ENCODE data around the gene PARP16. TPM values are rescaled to one million over a fixed set of nuclear protein-coding genes. Genes with fewer than 3 reads are reported as not detected.

Gene PARP16
- total RNA-seq, 1 donor from 2014 or later: 11.7 TPM

GRCh38 chr15:65304381-65305149, 17.9 kb upstream of the PARP16 start, which contains the start of gene RNU5B-1:
Gene RNU5B-1 (plus strand): TSS chr15:65304677.
- Mint-ChIP-seq H3K4me1 (peaks cover 23% of the 10 kb centered on the region), H3K9me3 (no peaks in the 10 kb centered on the region), H3K36me3 (ENCODE audit: low read depth) (no peaks in the 10 kb centered on the region), H3K27ac (peak within 1 kb of the TSS; percentile 93), H3K27me3 (peaks cover 5% of the 10 kb centered on the region), H3K4me3 (peak within 1 kb of the TSS; percentile 92)
- intact Hi-C loops (cut with micrococcal nuclease): loop anchor here (1.0 to 5.0 kb wide), 3 partner anchors 8 to 272 kb away; partner anchors contain the start of genes CLPX and RNU5A-1
- peak; percentile 95 for DNase-seq

- Mint-ChIP-seq H3K36me3 (ENCODE audit: low read depth) (no peaks in the 10 kb centered on the region), H3K27me3 (peaks cover 4% of the 10 kb centered on the region), H3K4me1 (peaks cover 23% of the 10 kb centered on the region), H3K27ac (peak overlapping the region; percentile 93), H3K9me3 (no peaks in the 10 kb centered on the region), H3K4me3 (peak overlapping the region; percentile 92)
- no peak for DNase-seq
- intact Hi-C loops (cut with micrococcal nuclease): loop anchor here (1.0 to 5.0 kb wide), 3 partner anchors 8 to 272 kb away; partner anchors contain the start of genes CLPX and RNU5A-1
These were observed 17.2 kb upstream of the PARP16 start for GRCh38 chr15:65303687-65304380.

GRCh38 chr15:65302061-65302460, 15.4 kb upstream of the PARP16 start:
- Mint-ChIP-seq H3K9me3 (no peaks in the 10 kb centered on the region), H3K27me3 (peaks cover 4% of the 10 kb centered on the region), H3K36me3 (ENCODE audit: low read depth) (no peaks in the 10 kb centered on the region), H3K4me1 (peaks cover 31% of the 10 kb centered on the region), H3K4me3 (no peak overlapping the region), H3K27ac (no peak overlapping the region)
- intact Hi-C loops (cut with micrococcal nuclease): loop anchor here (5.0 kb wide), 1 partner anchor 270 kb away; no protein-coding TSS in a partner anchor
- no peak for DNase-seq

- H3K27me3 Mint-ChIP-seq: no peaks in the 10 kb centered on the region
- H3K27ac Mint-ChIP-seq: peak overlapping the region; percentile 93
These were observed 14.3 kb upstream of the PARP16 start for GRCh38 chr15:65300924-65301441.

GRCh38 chr15:65298731-65299130, 12.0 kb upstream of the PARP16 start:
- DNase-seq: no peak
- Mint-ChIP-seq H3K9me3 (no peaks in the 10 kb centered on the region), H3K4me3 (peak overlapping the region; percentile 85), H3K27ac (peak overlapping the region; percentile 93), H3K27me3 (no peaks in the 10 kb centered on the region), H3K36me3 (ENCODE audit: low read depth) (no peaks in the 10 kb centered on the region), H3K4me1 (peaks cover 26% of the 10 kb centered on the region)
- intact Hi-C loops (cut with micrococcal nuclease): loop anchor here (5.0 to 10.0 kb wide), 5 partner anchors 51 to 1204 kb away; partner anchors contain the start of genes CIAO2A, DENND4A, PIF1 and SNX1

More at GRCh38 chr15:65300924-65301441, 14.3 kb upstream of the PARP16 start:
- intact Hi-C loops (cut with micrococcal nuclease): loop anchor here (5.0 kb wide), 1 partner anchor 269 kb away; no protein-coding TSS in a partner anchor
- no peak for DNase-seq
- H3K4me1 Mint-ChIP-seq: peaks cover 36% of the 10 kb centered on the region
- no peaks in the 10 kb centered on the region for H3K36me3 Mint-ChIP-seq (ENCODE audit: low read depth)
- H3K4me3 Mint-ChIP-seq: no peak overlapping the region
- H3K9me3 Mint-ChIP-seq: no peaks in the 10 kb centered on the region

GRCh38 chr15:65292938-65293518, 6.3 kb upstream of the PARP16 start:
- DNase-seq: no peak
- peaks cover 26% of the 10 kb centered on the region for H3K4me1 Mint-ChIP-seq
- H3K9me3 Mint-ChIP-seq: no peaks in the 10 kb centered on the region
- no peak overlapping the region for H3K27ac Mint-ChIP-seq
- intact Hi-C loops (cut with micrococcal nuclease): loop anchor here (10.0 kb wide), 3 partner anchors 468 to 1198 kb away; partner anchors contain the start of genes CIAO2A, DENND4A, PIF1 and SNX1
- H3K36me3 Mint-ChIP-seq (ENCODE audit: low read depth): no peaks in the 10 kb centered on the region
- H3K4me3 Mint-ChIP-seq: no peak overlapping the region
- no peaks in the 10 kb centered on the region for H3K27me3 Mint-ChIP-seq

- no peaks in the 10 kb centered on the region for H3K9me3 Mint-ChIP-seq
- intact Hi-C loops (cut with micrococcal nuclease): loop anchor here (10.0 kb wide), 3 partner anchors 465 to 1195 kb away; partner anchors contain the start of genes CIAO2A, DENND4A, PIF1 and SNX1
- H3K4me1 Mint-ChIP-seq: peaks cover 30% of the 10 kb centered on the region
- H3K27me3 Mint-ChIP-seq: no peaks in the 10 kb centered on the region
- H3K36me3 Mint-ChIP-seq (ENCODE audit: low read depth): no peaks in the 10 kb centered on the region
- H3K4me3 Mint-ChIP-seq: no peak overlapping the region
- DNase-seq: no peak
- H3K27ac Mint-ChIP-seq: no peak overlapping the region
These were observed 3.5 kb upstream of the PARP16 start for GRCh38 chr15:65290228-65290627.

- Mint-ChIP-seq H3K9me3 (no peaks in the 10 kb centered on the region), H3K36me3 (ENCODE audit: low read depth) (no peaks in the 10 kb centered on the region), H3K27ac (no peak overlapping the region), H3K27me3 (no peaks in the 10 kb centered on the region), H3K4me1 (peaks cover 28% of the 10 kb centered on the region), H3K4me3 (no peak overlapping the region)
- no peak for DNase-seq
- intact Hi-C loops (cut with micrococcal nuclease): no loop called here
These were observed 2.7 kb upstream of the PARP16 start for GRCh38 chr15:65289261-65289854.

GRCh38 chr15:65287520-65287855, 805 bp upstream of the PARP16 start:
- DNase-seq: no peak
- no peaks in the 10 kb centered on the region for H3K27me3 Mint-ChIP-seq
- H3K4me1 Mint-ChIP-seq: peaks cover 28% of the 10 kb centered on the region
- H3K4me3 Mint-ChIP-seq: peak overlapping the region; percentile 88
- no peaks in the 10 kb centered on the region for H3K9me3 Mint-ChIP-seq
- H3K27ac Mint-ChIP-seq: peak overlapping the region; percentile 84
- intact Hi-C loops (cut with micrococcal nuclease): loop anchor here (2.0 kb wide), 1 partner anchor 155 kb away; the partner anchor contains the start of gene PDCD7
- peaks cover 11% of the 10 kb centered on the region for H3K36me3 Mint-ChIP-seq (ENCODE audit: low read depth)

- intact Hi-C loops (cut with micrococcal nuclease): loop anchor here (1.0 to 2.0 kb wide), 2 partner anchors 9 to 153 kb away; partner anchors contain the start of gene PDCD7
- H3K36me3 Mint-ChIP-seq (ENCODE audit: low read depth): peaks cover 15% of the 10 kb centered on the region
- no peak for DNase-seq
- peak overlapping the region; percentile 88 for H3K4me3 Mint-ChIP-seq
- peaks cover 27% of the 10 kb centered on the region for H3K4me1 Mint-ChIP-seq
- H3K27me3 Mint-ChIP-seq: no peaks in the 10 kb centered on the region
- no peaks in the 10 kb centered on the region for H3K9me3 Mint-ChIP-seq
- peak overlapping the region; percentile 86 for H3K27ac Mint-ChIP-seq
These were observed 497 bp downstream of the PARP16 start for GRCh38 chr15:65286069-65286703.

GRCh38 chr15:65285291-65286068, 1.2 kb downstream of the PARP16 start:
- Mint-ChIP-seq H3K27ac (peak overlapping the region; percentile 86), H3K4me1 (peaks cover 27% of the 10 kb centered on the region), H3K9me3 (no peaks in the 10 kb centered on the region)

GRCh38 chr15:65278480-65278879, 8.2 kb downstream of the PARP16 start:
- peaks cover 23% of the 10 kb centered on the region for H3K4me1 Mint-ChIP-seq
- H3K27me3 Mint-ChIP-seq: no peaks in the 10 kb centered on the region
- H3K4me3 Mint-ChIP-seq: no peak overlapping the region
- H3K36me3 Mint-ChIP-seq (ENCODE audit: low read depth): peaks cover 13% of the 10 kb centered on the region
- intact Hi-C loops (cut with micrococcal nuclease): no loop called here
- H3K27ac Mint-ChIP-seq: no peak overlapping the region
- no peaks in the 10 kb centered on the region for H3K9me3 Mint-ChIP-seq
- no peak for DNase-seq

More at GRCh38 chr15:65285291-65286068, 1.2 kb downstream of the PARP16 start:
- intact Hi-C loops (cut with micrococcal nuclease): loop anchor here (1.0 to 2.0 kb wide), 2 partner anchors 10 to 153 kb away; partner anchors contain the start of gene PDCD7
- Mint-ChIP-seq H3K36me3 (ENCODE audit: low read depth) (peaks cover 15% of the 10 kb centered on the region), H3K27me3 (no peaks in the 10 kb centered on the region), H3K4me3 (peak overlapping the region; percentile 88)
- DNase-seq: no peak

Measured in activated CD4-positive, alpha-beta T cell treated with anti-CD3 and anti-CD28 coated beads, Interleukin-2, amount 10 ng/mL, durations not matched to agents 24 days and 14 days (primary cell).